CD4-positive, alpha-beta T cell treated with Interleukin-15 for 1 hour (primary cell): ENCODE results near the gene EIF4G2.

ENCODE experiments used
- DNase-seq: peaks from one replicate; pipeline ENCODE4 v3.0.0-alpha.2; 2020

The EIF4G2 gene

DNA sequence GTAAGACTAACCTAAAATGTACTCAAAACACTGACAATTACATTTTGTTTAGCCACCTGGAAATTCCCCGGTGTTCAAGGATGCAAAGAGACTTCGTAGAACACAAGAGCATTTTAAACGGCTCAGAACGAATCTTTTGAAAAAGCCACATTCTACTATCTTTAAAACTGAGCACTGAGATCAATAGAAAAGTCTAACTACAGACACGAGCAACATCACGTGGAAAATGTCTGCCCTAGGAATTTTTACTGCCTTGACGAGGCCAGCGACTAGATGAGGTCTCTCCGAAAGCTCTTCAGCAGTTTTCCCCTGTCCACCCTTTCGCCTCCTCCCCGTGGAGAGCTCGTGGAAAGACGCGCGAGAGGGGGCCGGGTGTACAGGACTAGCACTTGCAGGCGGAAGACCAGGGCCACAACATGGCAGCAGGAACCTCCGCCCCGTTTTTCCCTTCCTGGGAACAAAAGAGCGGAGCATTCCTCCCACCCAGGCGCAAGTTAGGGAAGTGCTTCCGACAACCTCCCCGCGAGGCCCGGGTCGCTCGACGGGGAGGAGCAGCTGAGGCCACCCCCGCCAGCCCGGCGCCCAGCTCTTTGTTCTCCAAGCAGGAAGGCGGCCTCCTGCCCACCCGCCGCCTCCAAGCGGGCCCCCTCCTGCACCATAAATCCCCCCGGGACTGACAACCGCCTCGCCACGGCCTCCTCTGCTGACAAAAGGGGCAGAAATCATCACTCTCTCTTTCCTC is 1.1 kb downstream of the EIF4G2 start:
- peak; percentile 40 for DNase-seq

DNA sequence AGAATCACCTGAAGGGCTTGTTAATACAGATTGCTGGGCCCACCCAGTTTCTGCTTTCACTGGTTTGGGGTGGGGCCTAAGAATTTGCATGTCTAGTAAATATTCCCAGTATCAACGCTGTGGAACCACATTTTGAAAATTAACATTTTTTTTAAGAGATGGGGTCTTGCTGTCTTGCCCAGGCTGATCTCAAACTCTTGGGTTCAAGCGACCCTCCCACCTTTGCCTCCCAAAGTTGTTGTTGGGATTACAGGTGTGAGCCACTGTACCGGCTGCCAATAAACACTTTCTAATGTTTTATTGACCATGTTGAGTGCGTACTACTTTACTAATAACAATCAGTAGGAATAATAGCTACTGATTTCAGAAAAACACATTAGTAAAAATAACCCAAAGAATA is 2.5 kb downstream of the EIF4G2 start:
- no peak for DNase-seq

DNA sequence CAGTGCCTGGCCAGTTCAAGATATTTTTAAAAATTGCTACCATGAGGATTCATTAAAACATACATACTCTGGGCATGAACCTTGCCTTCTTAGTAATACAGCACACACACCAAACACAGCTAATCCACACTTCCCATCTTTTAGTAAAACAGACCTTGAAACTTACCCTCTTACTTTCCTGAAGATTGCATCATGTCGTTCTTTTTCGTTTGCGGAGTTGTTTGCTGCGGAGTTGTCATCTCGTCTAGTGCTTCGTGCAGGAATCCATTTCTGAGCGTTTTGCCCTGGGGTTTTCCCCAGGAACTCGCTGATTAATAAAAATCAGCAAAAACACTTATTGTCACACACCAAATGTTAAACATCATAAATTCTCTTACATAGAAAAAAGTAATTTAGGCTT is 3.0 kb downstream of the EIF4G2 start:
- DNase-seq, result no peak

DNA sequence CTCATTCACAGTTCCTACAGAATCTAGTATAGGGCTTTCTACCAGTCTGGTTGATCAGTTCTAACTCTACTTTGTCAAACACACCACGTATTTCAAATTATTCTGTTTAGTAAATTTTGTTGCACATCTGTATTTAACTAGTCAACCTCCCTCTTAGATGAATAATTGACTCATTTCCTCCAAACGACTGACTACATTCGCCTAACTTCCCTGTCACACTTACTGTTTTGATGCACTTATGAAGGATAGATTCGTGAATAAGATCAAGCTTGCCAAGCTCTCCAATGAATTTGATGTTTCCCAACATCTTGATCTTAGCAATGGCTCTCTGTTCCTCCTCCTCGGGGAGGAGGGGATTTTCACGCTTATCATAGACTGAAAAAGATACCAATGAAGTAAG is 5.0 kb downstream of the EIF4G2 start:
- no peak for DNase-seq

DNA sequence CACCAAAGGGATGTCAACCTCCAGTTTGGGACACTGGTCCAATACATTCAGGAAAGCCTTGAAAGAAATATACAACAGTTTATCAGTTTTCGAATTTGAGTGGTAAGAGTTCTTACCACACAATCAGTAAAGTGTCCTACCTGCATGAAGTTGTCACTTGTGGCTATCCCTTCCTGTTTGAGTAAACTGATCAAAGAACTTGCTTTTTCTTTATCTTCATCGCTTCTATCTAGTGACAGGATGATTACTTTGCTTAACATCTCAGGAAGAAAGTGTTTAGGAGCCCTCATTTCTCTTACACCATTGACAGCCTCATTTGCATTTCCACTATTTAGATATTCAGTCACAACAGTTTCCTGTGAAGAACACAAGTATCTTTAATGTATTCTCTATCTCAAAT is 8.4 kb downstream of the EIF4G2 start:
- no peak for DNase-seq

DNA sequence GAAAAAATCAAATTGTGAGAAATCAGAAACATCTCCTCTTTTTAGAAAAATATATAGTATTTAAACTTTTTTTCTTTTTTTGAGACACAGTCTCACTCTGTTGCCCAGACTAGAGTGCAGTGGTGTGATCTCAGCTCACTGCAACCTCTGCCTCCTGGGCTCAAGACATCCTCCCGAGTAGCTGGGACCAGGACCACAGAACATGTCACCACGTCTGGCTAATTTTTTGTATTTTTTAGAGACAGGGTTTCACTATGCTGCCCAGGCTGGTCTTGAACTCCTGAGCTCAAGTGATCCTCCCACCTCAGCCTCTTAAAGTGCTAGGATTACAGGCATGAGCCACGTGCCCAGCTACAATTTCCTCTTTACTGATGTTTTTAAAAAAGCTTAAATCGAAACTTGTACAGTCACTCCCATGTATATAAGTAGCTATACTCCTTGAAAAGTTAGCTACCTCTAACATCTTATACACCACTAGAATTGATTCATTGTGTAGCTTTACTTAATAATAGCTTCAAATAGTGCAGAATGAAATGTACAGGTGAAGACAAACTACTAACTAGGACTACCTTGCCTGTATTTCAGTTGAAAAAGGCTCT is 10.3 kb downstream of the EIF4G2 start:
- DNase-seq, result no peak

DNA sequence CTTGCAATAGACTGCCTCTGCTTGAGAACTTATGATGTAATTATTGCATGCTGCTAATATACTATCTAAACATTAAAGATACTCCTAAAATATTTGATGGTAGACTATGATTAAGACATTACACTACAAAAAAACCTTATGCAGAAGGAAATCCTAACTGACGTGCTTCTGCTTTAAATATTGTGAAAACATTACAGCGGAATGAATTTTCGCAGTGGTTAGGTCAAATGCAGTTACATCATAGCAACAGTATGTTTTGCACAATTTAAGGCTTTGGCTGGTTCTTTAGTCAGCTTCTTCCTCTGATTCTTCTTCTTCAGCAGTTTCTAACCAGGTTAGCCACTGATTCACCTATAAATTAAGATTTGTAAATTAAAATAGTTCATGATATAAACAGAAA is 11.2 kb downstream of the EIF4G2 start:
- DNase-seq, result no peak

DNA sequence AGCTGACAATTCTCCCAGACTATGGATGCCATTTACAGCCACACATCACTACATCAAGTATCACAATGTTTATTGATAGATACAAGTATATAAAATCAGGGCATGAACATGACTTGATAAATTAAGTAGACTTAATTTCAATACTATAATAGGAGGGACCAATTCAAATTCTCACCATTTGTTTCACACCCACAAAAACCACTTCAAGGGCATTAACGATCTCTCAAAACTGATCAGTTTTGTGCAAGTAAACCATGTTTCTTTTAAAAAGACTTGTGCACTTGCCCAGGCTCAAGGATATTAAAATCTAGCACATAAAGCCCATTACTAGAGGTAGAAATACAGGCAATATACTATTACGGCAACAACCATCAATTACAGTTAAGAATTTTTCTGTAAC is 11.7 kb downstream of the EIF4G2 start:
- DNase-seq, result no peak

DNA sequence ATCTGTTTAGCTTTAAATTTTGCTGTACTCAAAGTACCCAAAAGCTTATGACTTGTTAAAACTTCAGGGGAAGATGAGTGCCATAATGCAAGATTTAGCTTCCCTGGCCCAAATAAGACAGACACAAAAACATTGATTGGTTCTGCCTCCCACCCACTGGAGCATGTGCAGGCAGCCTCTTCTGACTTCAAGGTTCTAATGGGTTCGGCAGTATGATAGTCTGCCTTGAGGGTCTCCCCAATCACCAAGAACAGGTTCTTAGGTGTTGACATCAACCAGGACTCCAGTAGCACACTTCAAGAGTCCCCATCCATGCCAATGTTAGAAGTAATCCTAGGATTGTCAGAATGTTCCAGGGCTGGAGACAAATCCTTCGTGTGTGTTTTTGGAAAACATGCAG is 12.5 kb downstream of the EIF4G2 start:
- DNase-seq, result no peak

DNA sequence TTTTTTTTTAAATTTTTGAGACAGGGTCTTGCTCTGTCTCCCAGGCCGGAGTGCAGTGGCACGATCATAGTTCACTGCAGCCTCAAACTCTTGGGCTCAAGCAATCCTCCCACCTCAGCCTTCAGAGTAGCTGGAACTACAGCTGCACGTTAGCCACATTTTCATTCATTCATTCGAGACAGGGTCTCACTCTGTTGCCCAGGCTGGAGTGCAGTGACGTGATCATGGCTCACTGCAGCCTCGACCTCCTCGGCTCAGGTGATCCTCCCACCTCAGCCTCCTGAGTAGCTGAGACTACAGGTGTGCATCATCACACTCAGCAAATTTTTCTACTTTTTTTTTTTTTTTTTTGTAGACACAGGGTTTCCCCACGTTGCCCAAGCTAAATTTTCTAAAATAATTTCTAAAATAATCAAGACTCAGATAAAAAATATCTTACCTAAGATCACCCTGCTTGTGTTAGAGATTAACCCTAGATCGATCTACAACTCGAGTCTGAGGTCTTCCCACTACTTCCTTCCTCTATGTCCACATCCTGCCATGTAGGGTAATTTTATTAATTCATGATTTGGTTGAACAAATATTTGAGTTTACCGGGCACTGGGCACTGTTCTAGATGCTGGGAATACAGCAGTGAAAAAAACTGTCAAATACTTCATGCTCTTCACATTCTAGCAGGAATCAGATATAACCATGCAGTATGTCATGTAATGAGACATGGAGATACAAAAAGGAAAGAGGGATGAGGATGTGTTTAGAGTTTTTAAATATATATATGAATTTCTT is 15.1 kb downstream of the EIF4G2 start:
- no peak for DNase-seq

DNA sequence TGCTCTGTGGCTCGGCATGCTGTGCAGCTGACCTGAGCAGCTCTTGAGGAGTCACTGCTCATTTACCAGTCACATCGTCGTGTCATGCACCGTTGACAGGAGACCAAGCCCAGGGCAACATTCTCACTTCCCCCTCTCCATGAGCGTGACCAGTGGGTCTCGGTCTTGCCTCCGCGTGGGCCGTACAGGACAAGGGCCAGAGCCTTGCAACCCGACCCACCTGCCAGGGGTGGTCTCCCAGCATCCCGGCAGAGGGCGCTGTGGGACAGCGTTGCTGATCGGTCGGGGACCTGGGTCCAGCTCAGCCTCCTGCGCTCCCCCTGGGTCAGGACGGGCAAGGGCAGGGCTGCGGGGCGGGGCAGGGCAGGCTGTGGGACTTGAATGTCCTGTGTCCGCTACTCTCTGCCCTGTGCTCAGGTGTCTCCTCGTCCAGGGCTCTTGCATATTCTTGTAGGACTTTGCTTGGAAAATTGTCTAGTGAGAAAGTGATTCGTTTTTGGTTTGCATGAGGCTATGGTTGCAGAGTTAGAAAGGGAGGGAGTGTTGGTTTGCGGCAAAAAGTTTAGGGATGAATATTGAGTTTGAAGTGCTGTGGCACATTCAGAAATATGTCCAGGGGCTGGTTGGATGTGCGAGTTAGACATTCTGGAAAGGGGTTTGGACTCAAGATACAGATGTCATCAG is 16.2 kb downstream of the EIF4G2 start:
- DNase-seq, result peak; percentile 79

DNA sequence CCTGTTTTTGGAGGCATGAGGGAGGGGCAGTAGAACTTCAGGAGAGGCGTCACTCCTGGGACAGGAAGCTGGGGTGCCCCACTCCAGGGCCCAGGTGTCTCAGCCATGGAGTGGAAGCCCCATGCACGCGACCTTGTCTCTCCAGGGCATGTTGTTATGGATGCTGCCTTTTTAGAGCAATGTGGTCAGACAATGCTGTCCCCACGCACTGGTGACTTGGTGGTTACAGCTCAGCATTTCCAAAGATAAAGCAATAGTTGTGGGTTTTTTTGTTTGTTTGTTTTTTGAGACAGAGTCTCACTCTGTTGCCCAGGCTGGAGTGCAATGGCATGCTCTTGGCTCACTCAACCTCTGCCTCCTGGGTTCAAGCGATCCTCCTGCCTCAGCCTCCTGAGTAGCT is 22.3 kb downstream of the EIF4G2 start:
- DNase-seq, result no peak

DNA sequence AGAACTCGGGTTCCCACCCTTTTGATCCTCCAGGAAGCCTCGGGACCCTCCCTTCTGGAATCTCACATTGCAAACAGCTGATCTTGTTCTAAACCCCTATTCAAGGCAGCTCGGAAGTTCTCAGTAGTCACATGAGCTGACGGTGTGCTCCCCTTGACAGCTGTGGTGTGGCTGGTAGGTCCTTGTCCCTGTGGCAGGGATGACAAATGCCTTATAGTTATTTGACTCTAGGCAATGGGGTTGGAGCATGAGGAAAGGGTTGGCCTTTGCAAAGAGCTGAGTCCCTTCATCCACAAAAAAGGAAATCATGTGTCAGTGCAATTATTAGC is 23.6 kb downstream of the EIF4G2 start:
- no peak for DNase-seq

DNA sequence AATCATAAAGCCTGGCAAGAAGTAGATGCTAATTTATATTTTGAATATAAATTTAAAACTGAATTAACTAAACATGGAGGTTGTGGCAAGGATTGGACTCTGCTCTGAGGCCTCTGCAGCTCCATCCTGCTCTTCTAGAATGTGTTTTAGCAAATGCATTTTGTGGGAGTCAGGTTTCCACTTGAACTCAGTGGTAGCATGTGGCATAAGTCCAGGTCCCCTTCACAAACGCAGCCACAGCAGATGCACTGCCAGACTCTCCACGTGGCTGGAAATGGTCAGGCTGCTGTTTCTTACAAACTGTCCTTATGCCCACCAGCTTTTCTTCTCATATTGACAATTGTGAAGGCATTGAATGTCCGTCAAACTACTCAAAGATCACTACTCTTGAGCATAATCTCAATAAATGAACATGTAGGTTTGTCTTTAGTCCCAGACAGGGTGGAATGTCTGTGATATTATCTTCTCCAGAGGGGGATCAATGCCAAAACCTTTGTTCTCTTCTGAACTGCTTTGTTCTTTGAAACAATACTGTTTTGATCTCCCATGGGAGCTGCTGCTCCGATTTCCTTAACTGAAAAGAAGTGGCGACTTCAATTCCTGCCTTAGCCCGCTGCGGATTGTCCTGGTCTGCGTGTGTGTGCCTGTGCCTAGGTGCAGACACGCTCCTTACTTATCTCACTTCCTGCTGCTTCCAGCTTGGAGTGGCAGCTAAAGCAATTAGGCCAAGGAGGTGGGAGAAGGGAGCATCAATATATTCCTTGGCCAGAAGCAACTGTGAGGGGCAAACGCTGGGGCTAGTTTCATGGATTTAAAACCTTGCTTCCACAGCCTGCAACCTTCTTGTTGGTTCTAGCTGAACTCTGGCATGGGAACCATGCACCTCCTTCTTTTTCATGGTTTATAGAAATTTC is 24.2 kb downstream of the EIF4G2 start:
- no peak for DNase-seq

DNA sequence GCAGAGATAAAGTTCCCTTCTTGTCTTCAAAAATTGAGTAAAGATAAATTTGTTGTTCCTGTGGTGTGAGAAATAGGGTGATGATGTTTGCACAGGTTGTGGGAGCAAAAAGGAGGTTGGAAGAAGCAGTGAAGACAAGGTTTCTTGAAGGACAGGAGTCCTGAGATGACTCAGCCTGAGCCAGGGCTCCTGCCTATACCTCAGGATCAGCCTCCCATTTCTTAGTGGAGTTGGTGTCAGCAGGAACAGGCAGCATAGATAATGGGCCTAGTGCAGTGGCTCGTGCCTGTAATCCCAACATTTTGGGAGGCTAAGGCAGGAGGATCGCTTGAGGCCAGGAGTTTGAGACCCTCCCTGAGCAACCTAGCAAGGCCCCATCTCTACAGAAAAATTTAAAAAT is 28.7 kb downstream of the EIF4G2 start:
- no peak for DNase-seq

DNA sequence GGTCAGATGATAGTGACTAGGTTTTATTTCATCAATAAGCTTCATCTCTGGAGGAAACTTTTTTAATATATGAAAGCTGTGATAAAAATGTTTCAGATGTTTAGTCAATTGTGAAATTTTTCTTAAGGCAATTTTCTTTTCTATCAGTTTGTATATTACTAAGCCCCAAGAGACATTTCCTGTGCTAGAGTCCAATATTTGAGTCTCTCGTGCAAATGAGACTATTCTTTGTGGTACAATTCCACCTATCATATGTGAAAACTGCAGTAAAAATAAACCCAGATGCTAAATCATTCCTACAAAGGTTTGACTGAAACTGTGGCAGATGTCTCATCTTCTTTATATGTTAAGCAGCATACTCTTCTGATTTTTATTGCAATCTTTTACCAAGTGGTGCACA is 29.6 kb downstream of the EIF4G2 start:
- no peak for DNase-seq

DNA sequence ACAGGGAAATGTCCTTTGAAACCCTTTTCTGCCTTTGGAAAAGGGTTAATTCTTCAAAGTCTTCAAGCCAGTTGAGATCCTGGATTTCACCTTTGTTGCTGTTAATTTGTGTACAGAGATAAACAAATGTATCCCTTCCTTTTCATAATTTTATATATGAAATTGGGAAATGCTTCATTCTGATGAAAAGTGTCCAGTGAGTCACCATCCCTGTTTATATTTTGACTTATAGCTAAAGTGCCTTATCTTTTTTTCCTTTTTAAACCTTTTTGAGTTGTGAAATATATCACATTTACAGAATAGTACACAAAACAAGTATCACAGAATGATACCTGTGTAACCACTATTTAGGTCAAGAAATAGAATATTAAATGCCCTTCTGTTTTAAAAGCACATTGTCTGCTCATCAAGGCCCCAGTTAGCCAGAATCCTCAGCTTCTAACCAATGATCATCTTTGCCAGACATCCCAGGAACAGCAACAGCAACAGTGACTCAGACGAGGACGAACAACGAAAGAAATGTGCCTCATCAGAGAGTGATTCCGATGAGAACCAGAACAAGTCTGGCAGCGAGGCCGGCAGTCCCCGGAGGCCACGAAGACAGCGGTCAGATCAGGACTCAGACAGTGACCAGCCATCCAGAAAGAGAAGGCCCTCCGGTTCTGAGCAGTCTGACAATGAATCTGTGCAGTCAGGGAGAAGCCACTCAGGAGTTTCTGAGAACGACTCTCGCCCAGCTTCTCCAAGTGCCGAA is 30.3 kb downstream of the EIF4G2 start:
- no peak for DNase-seq

DNA sequence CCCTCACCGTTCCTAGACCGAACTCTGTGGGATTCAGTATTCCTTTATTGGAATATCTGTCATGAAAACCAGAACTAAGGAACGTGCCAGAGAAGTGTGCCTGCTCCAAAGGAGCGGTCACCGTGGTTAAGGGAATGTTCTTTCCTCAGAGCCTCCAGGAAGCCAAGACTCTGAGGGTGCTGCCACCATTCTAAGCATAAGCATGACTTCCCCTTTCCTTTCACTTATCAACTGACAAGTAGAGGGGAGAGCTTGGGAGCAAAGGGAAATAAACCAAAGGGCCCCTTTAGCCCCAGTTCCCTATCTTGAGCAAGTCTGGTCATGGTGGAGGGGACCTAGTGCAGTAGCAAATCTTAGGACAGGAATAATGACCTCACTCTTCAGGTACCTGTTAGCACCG is 30.9 kb downstream of the EIF4G2 start:
- DNase-seq, result no peak

DNA sequence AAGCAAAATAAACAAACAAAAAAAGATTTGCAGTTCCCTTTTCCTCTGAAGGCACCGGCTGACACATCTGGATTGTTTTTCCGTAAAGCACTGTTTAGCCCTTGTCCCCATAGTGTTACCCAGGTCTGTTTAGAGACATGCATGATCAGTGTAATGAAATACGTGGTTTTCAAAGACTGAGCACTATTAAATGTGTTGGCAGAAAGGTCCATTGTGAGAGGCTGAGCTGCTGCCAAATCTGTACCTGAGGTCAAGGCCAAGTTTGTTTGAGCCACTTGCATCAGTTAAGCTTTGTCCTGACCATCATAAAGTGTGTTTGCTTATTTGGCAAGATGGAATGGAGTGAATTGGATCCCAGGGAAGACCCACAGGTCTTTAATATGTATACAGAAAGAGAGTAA is 31.3 kb downstream of the EIF4G2 start:
- DNase-seq, result no peak

DNA sequence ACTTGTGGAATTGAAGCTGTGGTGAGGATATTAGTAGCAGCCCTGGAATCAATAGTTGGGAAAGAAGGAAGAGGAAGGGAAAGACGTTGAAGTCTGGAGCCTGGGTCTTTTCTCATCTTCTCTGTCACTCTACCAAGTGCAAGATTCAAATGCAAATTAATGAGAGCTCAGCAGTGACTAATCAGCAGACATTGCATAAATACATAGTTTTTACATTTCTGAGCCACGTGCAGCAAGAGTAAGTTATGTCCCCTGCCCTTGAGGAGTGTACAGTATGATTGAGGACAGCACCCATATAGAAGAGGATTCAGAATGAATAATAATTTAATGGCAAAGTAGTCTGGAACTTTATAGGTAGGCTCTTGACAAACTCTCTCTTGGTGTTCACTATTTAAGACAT is 33.9 kb downstream of the EIF4G2 start:
- no peak for DNase-seq

DNA sequence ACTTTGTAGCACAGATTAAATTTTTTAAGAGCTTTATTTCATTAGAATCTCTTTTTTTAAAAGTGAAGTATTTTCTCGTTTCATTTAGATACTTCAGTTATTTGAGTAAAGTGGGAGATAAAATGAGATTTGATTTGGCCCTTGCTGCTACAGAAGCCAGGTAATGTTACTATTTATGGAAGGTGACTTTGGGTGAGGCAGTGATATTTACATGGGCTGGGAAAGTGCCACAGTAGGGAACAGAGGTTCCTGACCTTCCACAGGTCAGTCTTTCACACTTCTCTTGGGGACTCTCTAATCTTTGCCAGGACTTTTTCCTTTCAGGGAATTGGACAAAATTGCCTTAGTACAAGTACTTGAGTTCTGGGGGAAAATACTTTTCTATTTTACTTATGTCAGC is 37.3 kb downstream of the EIF4G2 start:
- no peak for DNase-seq
